OCI-LY7 (cell line): Measurements from ENCODE around the gene FTO. TPM values are rescaled to one million over a fixed set of nuclear protein-coding genes. Genes with fewer than 3 reads are reported as not detected.
"Not testable (repeated sequence)": the region's sequence is repeated elsewhere in the genome, so short reads cannot be mapped to it uniquely, and the experiment has no call there.

Source experiments
- BruUV-seq: library from RNA; stranded (reverse); fragments of 400-500 nt; replicated peaks from 2 replicates; lab custom pipeline; 2021; lab: Mats Ljungman, UMichigan
- CTCF ChIA-PET: fragments of 300-600 bp; sonication (Branson Sonifier 250); formaldehyde crosslinking; loops from one replicate; lab custom pipeline; 2022; ENCODE audit warnings: antibody characterized with exemption; ENCODE audit not compliant: unreplicated experiment; lab: Charles Lee
- POLR2A ChIA-PET: fragments of 300-600 bp; sonication (Branson Sonifier 250); formaldehyde crosslinking; loops from one replicate; lab custom pipeline; 2022; ENCODE audit warnings: antibody characterized with exemption; lab: Charles Lee
- DNase-seq: peaks from one replicate; pipeline ENCODE4 v3.0.0-alpha.2; 2015; ENCODE audit warnings: low spot score
- H2AFZ ChIP-seq: fragments of 200-600 bp; sonication (generic), shearing (Covaris generic); 2 replicates; pipeline ENCODE4 v1.6.1; 2014; ENCODE audit warnings: mild to moderate bottlenecking, antibody characterized with exemption, low read length, moderate library complexity
- H3K27ac ChIP-seq: fragments of 200-600 bp; sonication (generic); 2 replicates; pipeline ENCODE4 v1.5.1; 2014; ENCODE audit warnings: mixed run types, low read depth, mild to moderate bottlenecking, moderate library complexity, low read length, inconsistent platforms; ENCODE audit not compliant: poor library complexity, severe bottlenecking
- H3K36me3 ChIP-seq: fragments of 200-600 bp; sonication (generic); 2 replicates; pipeline ENCODE4 v1.6.1; 2014; ENCODE audit warnings: mild to moderate bottlenecking, antibody characterized with exemption, low read length, moderate library complexity, mixed read lengths; ENCODE audit not compliant: insufficient read depth
- H3K4me1 ChIP-seq: fragments of 200-600 bp; sonication (generic); 2 replicates; pipeline ENCODE4 v1.5.1; 2014; ENCODE audit warnings: mild to moderate bottlenecking, low read length; ENCODE audit not compliant: insufficient read depth, poor library complexity, severe bottlenecking
- H3K4me2 ChIP-seq: fragments of 200-600 bp; sonication (generic); 2 replicates; pipeline ENCODE4 v1.6.1; 2014; ENCODE audit warnings: mild to moderate bottlenecking, low read length
- H3K4me3 ChIP-seq: fragments of 200-600 bp; sonication (generic); 2 replicates; pipeline ENCODE4 v1.5.1; 2014; ENCODE audit warnings: mild to moderate bottlenecking, low read depth, low read length; ENCODE audit not compliant: poor library complexity, severe bottlenecking
- H3K79me2 ChIP-seq: fragments of 200-600 bp; sonication (generic); 2 replicates; pipeline ENCODE4 v1.6.1; 2016; ENCODE audit warnings: low read depth, mild to moderate bottlenecking, low read length, moderate library complexity, mixed read lengths; ENCODE audit not compliant: insufficient read depth
- H3K9me2 ChIP-seq: fragments of 200-600 bp; sonication (generic); 2 replicates; pipeline ENCODE4 v1.6.1; 2016; ENCODE audit warnings: mild to moderate bottlenecking, low read length, mixed read lengths; ENCODE audit not compliant: insufficient read depth
- H3K9me3 ChIP-seq: fragments of 200-600 bp; sonication (generic); 2 replicates; pipeline ENCODE4 v1.6.1; 2014; ENCODE audit warnings: mild to moderate bottlenecking, mixed run types, low read length, mixed read lengths
- H4K20me1 ChIP-seq: fragments of 200-600 bp; sonication (generic); 2 replicates; pipeline ENCODE4 v1.6.1; 2014; ENCODE audit warnings: mild to moderate bottlenecking, antibody characterized with exemption, low read length, moderate library complexity, mixed read lengths; ENCODE audit not compliant: insufficient read depth
- CTCF ChIP-seq: fragments of 200-600 bp; sonication (generic); conservative IDR thresholded peaks from 2 replicates; pipeline ENCODE4 v1.5.1; 2014; ENCODE audit warnings: mild to moderate bottlenecking, antibody characterized with exemption, low read length, moderate library complexity, mixed read lengths
- EZH2phosphoT487 ChIP-seq: fragments of 200-600 bp; sonication (generic); IDR thresholded peaks from 2 replicates; pipeline ENCODE4 v1.6.1; 2018; ENCODE audit warnings: low read depth, borderline replicate concordance, mild to moderate bottlenecking, mixed run types, antibody characterized with exemption, low read length, moderate library complexity, mixed read lengths
- intact Hi-C: fragments of 100-400 bp; cut with micrococcal nuclease; formaldehyde crosslinking; loops from one replicate; pipeline ENCODE4 v1.10.0; 2022; ENCODE audit not compliant: unreplicated experiment
- total RNA-seq, 2 experiments: library from RNA; depleted of rRNA in 1 of 2; stranded (reverse); fragments of >200 nt in 1 of 2; shearing (Covaris generic) in 1 of 2; gene quantifications; 2 replicates each; pipeline ENCODE4 v1.2.3, GENCODE V29; 2014 to 2022

FTO gene
- total RNA-seq, 2 experiments from 2014 or later, result 57.1 to 68.0 TPM

DNA sequence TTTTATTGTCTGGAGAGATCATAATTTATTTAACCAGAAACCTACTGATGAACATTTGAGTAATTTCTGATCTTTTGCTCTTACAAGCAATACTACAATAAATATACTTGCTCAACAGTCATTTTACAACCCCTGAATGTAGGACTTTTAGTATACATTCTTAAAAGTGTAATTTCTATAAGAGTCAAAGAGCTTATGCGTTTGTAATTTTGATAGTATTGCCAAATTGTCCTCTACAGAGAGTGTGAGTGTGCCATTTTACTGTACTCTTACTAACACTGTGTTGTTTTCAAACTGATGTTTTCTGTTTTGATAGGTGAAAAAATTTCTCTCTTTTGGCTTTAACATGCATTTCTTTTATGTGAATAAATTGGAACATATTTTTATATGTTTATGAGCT lies 139.1 kb downstream of the FTO start:
- no peak overlapping the region for H2AFZ ChIP-seq
- no peaks in the 10 kb centered on the region for H3K4me1 ChIP-seq
- no peaks in the 10 kb centered on the region for H3K79me2 ChIP-seq
- no peaks in the 10 kb centered on the region for H3K9me2 ChIP-seq
- H3K4me3 ChIP-seq, result no peak overlapping the region
- BruUV-seq, result no TSS peak
- H3K27ac ChIP-seq, result no peak overlapping the region
- DNase-seq, result no peak
- TF ChIP-seq EZH2phosphoT487, result no peak
- no peaks in the 10 kb centered on the region for H4K20me1 ChIP-seq
- CTCF ChIA-PET, result no interaction called here
- H3K4me2 ChIP-seq, result no peak overlapping the region
- H3K36me3 ChIP-seq, result no peaks in the 10 kb centered on the region; the same call in none of the 2 replicates
- intact Hi-C loops, result no loop called here
- POLR2A ChIA-PET, result no interaction called here
- no peaks in the 10 kb centered on the region for H3K9me3 ChIP-seq

DNA sequence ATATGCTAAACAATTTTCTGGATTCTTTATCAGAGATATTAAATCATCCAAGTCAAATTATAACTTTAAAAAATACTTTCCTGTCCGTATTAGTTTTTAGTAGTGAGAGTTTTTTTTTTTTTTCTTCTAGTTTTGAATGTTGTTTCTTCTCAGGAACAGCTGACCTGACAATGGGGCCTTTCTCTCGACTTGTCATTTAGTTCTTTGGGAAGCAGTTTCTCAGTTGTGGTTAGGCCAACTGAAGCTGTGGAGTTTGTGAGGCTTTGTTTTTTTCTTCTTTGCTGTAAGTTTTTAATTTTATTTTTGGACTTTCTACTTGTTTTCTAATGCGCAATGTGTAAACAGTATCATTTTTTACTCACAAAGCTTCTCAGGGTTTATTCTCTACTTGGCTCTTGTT lies 140.8 kb downstream of the FTO start:
- BruUV-seq, result no TSS peak
- H4K20me1 ChIP-seq, result no peaks in the 10 kb centered on the region
- no peak for DNase-seq
- no peak overlapping the region for H3K27ac ChIP-seq
- no peak overlapping the region for H3K4me2 ChIP-seq
- no peaks in the 10 kb centered on the region for H3K9me3 ChIP-seq
- H3K4me1 ChIP-seq, result no peaks in the 10 kb centered on the region
- TF ChIP-seq EZH2phosphoT487 (no peak), CTCF (no peak)
- ChIA-PET CTCF (no interaction called here), POLR2A (no interaction called here)
- no peaks in the 10 kb centered on the region; the same call in none of the 2 replicates for H3K36me3 ChIP-seq
- H3K9me2 ChIP-seq, result no peaks in the 10 kb centered on the region
- intact Hi-C loops, result no loop called here
- no peak overlapping the region for H3K4me3 ChIP-seq
- H3K79me2 ChIP-seq, result no peaks in the 10 kb centered on the region
- no peak overlapping the region for H2AFZ ChIP-seq

- H2AFZ ChIP-seq, H3K36me3 ChIP-seq, DNase-seq, BruUV-seq, H3K79me2 ChIP-seq, POLR2A ChIA-PET, H3K9me3 ChIP-seq, H4K20me1 ChIP-seq, H3K27ac ChIP-seq, intact Hi-C loops, CTCF ChIA-PET, H3K9me2 ChIP-seq, H3K4me2 ChIP-seq, H3K4me1 ChIP-seq, H3K4me3 ChIP-seq: not testable (repeated sequence)
These were observed 142.6 kb downstream of the FTO start for GRCh38 chr16:53846549-53846948.

GRCh38 chr16:53846971-53847370 lies 143.0 kb downstream of the FTO start:
- DNase-seq, result no peak
- H3K36me3 ChIP-seq, result no peaks in the 10 kb centered on the region; the same call in none of the 2 replicates
- no peak overlapping the region for H2AFZ ChIP-seq
- CTCF ChIA-PET, result no interaction called here
- TF ChIP-seq CTCF (no peak), EZH2phosphoT487 (no peak)
- no peaks in the 10 kb centered on the region for H4K20me1 ChIP-seq
- no peak overlapping the region for H3K27ac ChIP-seq
- no peaks in the 10 kb centered on the region for H3K9me3 ChIP-seq
- intact Hi-C loops, result no loop called here
- no peaks in the 10 kb centered on the region for H3K79me2 ChIP-seq
- POLR2A ChIA-PET, result interaction anchor here (0.6 kb wide), 1 partner anchor 286 kb away, joined by 3 read pairs; no protein-coding TSS in a partner anchor
- no TSS peak for BruUV-seq
- H3K4me2 ChIP-seq, result no peak overlapping the region
- no peaks in the 10 kb centered on the region for H3K4me1 ChIP-seq
- no peaks in the 10 kb centered on the region for H3K9me2 ChIP-seq
- H3K4me3 ChIP-seq, result no peak overlapping the region
